ENCODE measurements around the gene CDC42EP5.

Gene CDC42EP5

GRCh38 chr19:54424660-54425381 lies 48.3 kb downstream of the CDC42EP5 start:
- FAIRE-seq, result no peak

DNA sequence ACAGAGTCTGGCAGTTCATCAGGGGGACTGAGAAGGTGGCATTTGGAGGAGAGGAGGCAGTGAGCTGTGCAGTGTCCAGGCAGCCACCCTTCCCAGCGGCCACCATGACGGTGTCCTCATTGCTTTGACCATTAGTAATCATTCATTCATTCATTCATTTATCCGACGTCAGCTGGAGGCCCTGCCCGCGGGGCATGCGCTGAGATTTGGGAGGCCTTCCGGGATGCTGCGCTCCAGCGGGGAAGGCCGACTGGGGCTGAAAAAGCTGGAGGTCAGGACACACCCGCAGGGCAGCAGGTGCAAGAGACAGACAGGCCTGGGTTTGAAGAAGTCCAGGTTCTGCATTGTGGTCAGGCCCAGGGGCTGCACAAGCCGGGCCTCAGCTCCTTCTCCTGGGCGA lies 48.9 kb downstream of the CDC42EP5 start:
- FAIRE-seq, result no peak

GRCh38 chr19:54422136-54422535 lies 51.0 kb downstream of the CDC42EP5 start:
- FAIRE-seq, result no peak

DNA sequence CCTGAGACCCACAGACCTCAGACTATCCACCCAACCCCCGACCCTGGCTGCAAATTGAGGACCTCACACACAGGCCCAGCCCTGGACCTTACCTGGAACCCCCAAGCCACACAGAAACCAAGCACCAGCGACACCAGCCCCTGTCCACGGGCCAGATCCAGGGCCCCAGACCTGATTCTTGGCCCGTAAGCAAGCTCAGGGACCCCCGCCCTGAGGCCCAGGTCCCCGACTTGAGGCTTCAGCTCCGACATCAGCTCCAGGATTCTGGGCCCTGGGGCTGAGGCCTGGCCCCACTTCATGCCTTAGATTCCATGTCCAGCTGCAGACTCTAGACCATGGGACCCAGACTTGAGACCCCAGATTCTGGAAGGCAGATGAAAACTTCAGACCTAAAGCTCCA lies 51.6 kb downstream of the CDC42EP5 start:
- no peak for FAIRE-seq

DNA sequence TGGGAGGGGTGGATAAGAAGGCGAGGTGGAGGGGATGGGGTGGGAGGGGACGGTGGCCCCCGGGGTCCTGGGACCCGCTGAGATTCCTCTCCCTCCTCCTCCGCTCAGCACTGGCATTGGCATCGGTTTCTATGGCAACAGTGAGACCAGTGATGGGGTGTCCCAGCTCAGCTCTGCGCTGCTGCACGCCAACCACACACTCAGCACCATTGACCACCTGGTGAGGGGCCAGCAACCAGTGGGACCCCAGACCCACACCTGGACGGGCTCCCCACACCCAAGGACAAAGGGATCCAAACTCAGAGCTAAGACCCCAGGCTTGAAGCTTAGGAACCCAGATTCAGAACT lies 52.0 kb downstream of the CDC42EP5 start:
- FAIRE-seq, result no peak

DNA sequence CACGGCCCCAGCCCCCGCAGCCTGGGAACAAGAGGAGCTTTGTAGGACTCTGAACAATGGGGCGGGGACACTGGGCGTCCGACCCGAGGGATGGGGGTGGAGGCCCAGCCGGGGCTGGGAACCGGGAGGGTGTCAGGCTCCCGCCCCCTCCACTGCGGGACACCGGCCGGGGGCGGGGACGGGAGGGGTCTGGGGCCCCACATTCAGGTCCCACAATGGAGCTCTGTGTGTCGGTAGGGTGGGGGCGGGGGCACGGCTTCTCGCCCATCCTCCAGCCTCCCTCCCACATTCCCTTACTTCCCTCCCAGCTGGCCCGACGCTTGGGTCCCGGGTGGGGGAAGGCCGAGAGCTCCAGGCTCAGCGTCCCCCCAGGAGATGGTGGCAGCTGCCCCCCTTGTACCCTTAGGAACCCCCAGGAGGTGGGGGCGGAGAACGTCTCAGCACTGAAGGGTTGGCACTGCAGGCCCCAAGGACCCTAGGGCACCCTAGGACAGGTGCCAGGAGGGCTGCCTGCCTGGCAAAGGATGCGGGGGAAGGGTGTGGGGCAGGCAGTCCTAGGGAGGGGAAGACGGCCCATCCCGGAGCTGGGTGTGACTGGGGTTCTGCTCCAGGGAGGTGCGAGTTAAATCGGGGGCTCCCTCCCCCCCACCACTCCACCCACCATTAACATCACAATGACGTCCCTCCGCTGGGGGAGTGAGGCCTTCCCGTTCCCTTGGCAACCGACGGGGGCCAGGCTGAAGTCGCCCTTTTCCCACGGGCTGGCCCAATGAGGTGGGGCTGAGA lies 52.5 kb downstream of the CDC42EP5 start:
- no peak for FAIRE-seq

- FAIRE-seq, result no peak
Measured at GRCh38 chr19:54420068-54420382, 53.1 kb downstream of the CDC42EP5 start.

GRCh38 chr19:54418930-54419800 lies 53.9 kb downstream of the CDC42EP5 start:
- no peak for FAIRE-seq

DNA sequence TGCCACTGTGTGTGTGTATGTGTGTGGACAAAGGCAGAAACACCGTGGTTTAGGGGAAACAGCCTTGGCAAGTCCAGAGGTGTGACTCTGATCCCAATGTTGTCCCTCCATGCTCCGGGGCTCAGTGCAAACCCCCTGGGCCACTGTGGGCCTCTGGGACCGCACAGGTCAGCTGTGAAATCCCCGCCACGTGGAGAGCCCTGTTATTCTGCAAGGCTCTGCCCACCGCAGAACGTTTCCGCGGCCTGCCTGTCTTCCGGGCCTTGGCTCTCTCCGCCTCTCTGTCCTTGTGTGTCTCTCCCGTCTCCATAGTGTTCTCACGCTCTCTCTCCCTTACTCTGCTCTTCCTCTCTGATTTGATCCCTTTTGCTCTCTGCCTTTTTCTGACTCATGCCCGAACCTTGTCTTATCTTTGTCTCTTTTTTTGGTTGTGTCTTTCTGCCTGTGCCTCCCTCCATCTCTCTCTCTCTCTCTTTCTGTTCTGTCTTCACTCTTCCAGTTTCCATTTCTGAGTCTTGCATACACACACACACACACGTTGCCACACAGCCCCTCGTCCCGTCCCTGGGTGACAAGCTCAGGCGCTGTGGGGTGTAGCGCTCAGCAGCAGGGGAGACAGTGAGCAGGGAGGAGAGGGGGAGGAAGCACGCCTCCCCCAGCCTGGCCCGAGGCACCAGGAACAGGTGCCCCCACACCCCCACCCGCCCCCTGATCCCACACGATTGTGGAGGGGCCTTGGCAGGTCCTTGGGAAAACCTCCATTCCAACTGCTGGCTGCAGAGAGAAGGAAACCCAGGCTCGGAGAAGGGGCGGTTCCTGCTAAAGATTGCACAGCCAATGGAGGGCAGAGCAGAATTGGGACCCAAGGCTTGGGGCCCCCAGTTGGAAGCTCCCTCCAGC lies 54.8 kb downstream of the CDC42EP5 start:
- no peak for FAIRE-seq

GRCh38 chr19:54416695-54417491 lies 56.2 kb downstream of the CDC42EP5 start:
- FAIRE-seq, result no peak

DNA sequence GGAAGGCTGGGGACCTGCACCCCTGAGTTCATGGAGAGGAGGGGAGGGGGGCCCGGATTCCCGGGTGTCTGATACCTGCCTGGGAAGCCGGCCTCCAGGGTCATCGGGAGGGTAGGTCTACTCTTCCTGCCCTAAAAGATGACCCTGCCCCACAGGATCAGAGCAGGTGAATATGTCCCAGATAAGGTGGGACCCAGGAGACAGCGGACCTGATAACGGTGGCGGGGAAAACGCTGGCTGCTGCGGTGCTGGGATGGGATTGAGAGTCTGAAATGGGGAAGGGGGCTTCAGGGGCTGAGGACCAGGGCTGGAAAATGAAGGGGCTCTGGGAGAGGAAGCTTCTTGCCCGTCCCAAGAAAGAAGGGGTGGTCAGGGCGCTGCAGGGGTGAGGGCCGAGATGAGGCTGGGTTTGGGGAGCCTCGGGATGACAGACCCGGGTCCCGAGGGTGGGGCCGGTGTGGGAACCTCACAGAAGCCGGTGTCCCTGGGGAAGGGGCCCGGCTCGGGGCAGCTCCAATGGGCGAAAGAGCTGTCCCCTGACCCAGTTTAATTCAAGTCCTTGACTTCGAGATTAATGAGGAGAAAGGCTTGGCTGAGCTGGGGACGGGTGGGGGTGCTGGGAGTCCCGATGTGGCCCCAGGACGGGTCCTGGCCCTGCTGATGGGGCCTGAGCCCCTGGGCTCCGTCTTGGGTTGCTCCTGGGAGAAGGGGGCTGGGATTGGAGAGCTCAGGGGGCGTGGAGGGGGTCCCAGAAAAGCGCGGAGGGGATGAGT lies 57.0 kb downstream of the CDC42EP5 start:
- no peak for FAIRE-seq

DNA sequence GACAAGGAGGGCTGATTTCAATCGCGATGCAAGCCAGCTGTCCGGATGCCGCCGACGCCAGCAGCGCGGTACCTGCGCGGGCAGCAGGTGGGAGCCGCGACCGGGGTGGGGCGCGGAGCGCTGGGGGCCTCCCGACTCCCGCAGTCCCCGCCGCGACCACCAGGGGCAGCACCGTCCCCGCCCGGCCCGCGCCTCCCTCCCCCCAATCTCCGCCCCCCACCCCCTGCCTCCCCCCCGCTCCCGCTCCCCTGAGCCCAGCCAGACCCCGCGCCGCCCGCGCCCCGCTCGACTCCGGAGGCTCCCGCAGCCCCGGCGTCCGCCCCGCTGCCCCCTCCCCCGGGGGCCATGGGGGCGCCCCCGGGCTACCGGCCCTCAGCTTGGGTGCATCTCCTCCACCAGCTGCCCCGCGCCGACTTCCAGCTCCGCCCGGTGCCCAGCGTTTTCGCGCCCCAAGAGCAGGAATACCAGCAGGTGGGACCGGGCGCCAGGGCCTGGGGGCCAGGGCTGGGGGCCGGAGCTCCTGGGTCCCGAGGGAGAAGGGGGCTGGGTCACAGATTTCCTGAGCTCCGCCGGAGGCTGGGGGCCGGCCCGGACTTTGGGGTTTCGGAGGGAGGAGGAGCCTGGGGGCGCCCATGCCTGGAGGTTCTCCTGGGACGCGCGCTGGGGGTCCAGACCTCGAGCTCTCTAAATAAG lies 57.7 kb downstream of the CDC42EP5 start, which contains the start of gene TTYH1:
Gene TTYH1 (plus strand): TSS at position 257 of the 693 bp plus-strand sequence. CDS start 89 bp downstream, at position 346.
- FAIRE-seq, result no peak

Data from G401.6 (cell line).